HepG2 (cell line): ENCODE measurements around the gene XPO5. TPM values are rescaled to one million over a fixed set of nuclear protein-coding genes. Genes with fewer than 3 reads are reported as not detected.

Source experiments
- ATF4 ChIP-seq, 2 experiments: fragments of 450-650 bp in 1 of 2; sonication (generic) in 1 of 2; formaldehyde crosslinking; IDR thresholded peaks; 2 replicates each; pipeline versions ENCODE4 v1.5.0 to v1.8.0; 2020 to 2022; ENCODE audit warnings: mild to moderate bottlenecking in 1 of 2, missing genetic modification reagents in 1 of 2
- BCL3 ChIP-seq: sonication (generic); formaldehyde crosslinking; IDR thresholded peaks from 2 replicates; pipeline ENCODE4 v1.5.1; 2020; ENCODE audit warnings: mild to moderate bottlenecking, missing genetic modification reagents, moderate library complexity
- CSRNP1 ChIP-seq: sonication (generic); formaldehyde crosslinking; IDR thresholded peaks from 2 replicates; pipeline ENCODE4 v1.8.1; 2023; ENCODE audit warnings: mild to moderate bottlenecking, missing genetic modification reagents
- EEA1 ChIP-seq: sonication (generic); formaldehyde crosslinking; IDR thresholded peaks from 2 replicates; pipeline ENCODE4 v1.5.1; 2020; ENCODE audit warnings: mild to moderate bottlenecking, missing genetic modification reagents, borderline replicate concordance
- FOXA1 ChIP-seq, 2 experiments: fragments of 450-650 bp in 1 of 2; sonication (generic) in 1 of 2; formaldehyde crosslinking in 1 of 2; IDR thresholded peaks; 2 replicates each; pipeline versions ENCODE4 v1.4.0 to v1.6.1; 2016 to 2020; ENCODE audit warnings: missing genetic modification reagents in 1 of 2
- FOXK1 ChIP-seq: sonication (generic); formaldehyde crosslinking; IDR thresholded peaks from 2 replicates; pipeline ENCODE4 v1.4.0; 2020; ENCODE audit warnings: low read depth, missing genetic modification reagents, borderline replicate concordance
- GPN1 ChIP-seq: sonication (generic); formaldehyde crosslinking; IDR thresholded peaks from 2 replicates; pipeline ENCODE4 v1.5.1; 2020; ENCODE audit warnings: missing genetic modification reagents, borderline replicate concordance
- HOXA9 ChIP-seq: sonication (generic); formaldehyde crosslinking; IDR thresholded peaks from 2 replicates; pipeline ENCODE4 v1.8.1; 2022; ENCODE audit warnings: missing genetic modification reagents, mild to moderate bottlenecking, moderate library complexity, borderline replicate concordance
- LBX2 ChIP-seq: sonication (generic); formaldehyde crosslinking; IDR thresholded peaks from 2 replicates; pipeline ENCODE4 v1.5.0; 2020; ENCODE audit warnings: missing genetic modification reagents, mild to moderate bottlenecking, borderline replicate concordance
- MED1 ChIP-seq: sonication (generic); formaldehyde crosslinking; IDR thresholded peaks from 2 replicates; pipeline ENCODE4 v1.4.0; 2020; ENCODE audit warnings: missing genetic modification reagents
- MEF2D ChIP-seq: sonication (generic); formaldehyde crosslinking; IDR thresholded peaks from 2 replicates; pipeline ENCODE4 v1.5.1; 2020; ENCODE audit warnings: mild to moderate bottlenecking, missing genetic modification reagents
- MLX ChIP-seq: IDR thresholded peaks from 2 replicates; pipeline ENCODE4 v1.6.1; 2016
- PLRG1 ChIP-seq: fragments of 450-650 bp; conservative IDR thresholded peaks from 2 replicates; pipeline ENCODE4 v1.6.1; 2016
- RFX1 ChIP-seq: fragments of 450-650 bp; IDR thresholded peaks from 2 replicates; pipeline ENCODE4 v1.6.1; 2017
- TERF1 ChIP-seq: sonication (generic); formaldehyde crosslinking; IDR thresholded peaks from 2 replicates; pipeline ENCODE4 v1.8.0; 2022; ENCODE audit warnings: mild to moderate bottlenecking, missing genetic modification reagents, moderate library complexity
- ZGPAT ChIP-seq: IDR thresholded peaks from 2 replicates; pipeline ENCODE4 v1.6.1; 2016; ENCODE audit warnings: mild to moderate bottlenecking
- ZMYM4 ChIP-seq: sonication (generic); formaldehyde crosslinking; IDR thresholded peaks from 2 replicates; pipeline ENCODE4 v1.8.1; 2023; ENCODE audit warnings: mild to moderate bottlenecking, missing genetic modification reagents
- ZNF282 ChIP-seq: fragments of 450-650 bp; IDR thresholded peaks from 2 replicates; pipeline ENCODE4 v1.6.1; 2018; ENCODE audit not compliant: partially characterized antibody
- ZNF30 ChIP-seq: sonication (generic); formaldehyde crosslinking; IDR thresholded peaks from 2 replicates; pipeline ENCODE4 v1.5.0; 2020; ENCODE audit warnings: mild to moderate bottlenecking, missing genetic modification reagents
- ZNF569 ChIP-seq: sonication (generic); formaldehyde crosslinking; IDR thresholded peaks from 2 replicates; pipeline ENCODE4 v1.5.0; 2020; ENCODE audit warnings: mild to moderate bottlenecking, missing genetic modification reagents, moderate library complexity, borderline replicate concordance
- ZNF598 ChIP-seq: sonication (generic); formaldehyde crosslinking; IDR thresholded peaks from 2 replicates; pipeline ENCODE4 v1.5.1; 2020; ENCODE audit warnings: mild to moderate bottlenecking, missing genetic modification reagents, borderline replicate concordance
- ZNF737 ChIP-seq: sonication (generic); formaldehyde crosslinking; IDR thresholded peaks from 2 replicates; pipeline ENCODE4 v1.5.0; 2020; ENCODE audit warnings: missing genetic modification reagents, mild to moderate bottlenecking, borderline replicate concordance
- ZNF746 ChIP-seq: sonication (generic); formaldehyde crosslinking; IDR thresholded peaks from 2 replicates; pipeline ENCODE4 v1.8.0; 2022; ENCODE audit warnings: mild to moderate bottlenecking, missing genetic modification reagents
- polyA plus RNA-seq, 8 experiments: library from polyadenylated mRNA; depleted of rRNA in 3 of 8; stranded (reverse) in 7 of 8; unstranded in 1 of 8; fragments of >200 nt; fragmentation: Illumina TruSeq in 4 of 8; extraction: Trizol in 4 of 8; gene quantifications; 2 replicates each; pipeline versions ENCODE4 v1.2.1 to v1.2.3, GENCODE V29; 2011 to 2016; ENCODE audit warnings: low read depth in 4 of 8, missing spikeins in 1 of 8, mixed read lengths in 1 of 8; ENCODE audit not compliant: insufficient read depth in 1 of 8
- total RNA-seq, 5 experiments: library from RNA; depleted of rRNA; stranded (reverse); fragments of >200 nt; fragmentation: Illumina TruSeq; extraction: Trizol; gene quantifications; 2 replicates each; pipeline ENCODE4 v1.2.3, GENCODE V29; 2016; ENCODE audit warnings: low read depth in 1 of 5

XPO5 gene
- total and polyA plus RNA-seq, 2 of the 13 experiments (the other 11 are each of a cell fraction or from before 2014, with no cell fraction given) = 52.2 to 68.0 TPM

- TF ChIP-seq MLX (CRISPR knock-in tag) (no peak), ZNF282 (no peak), ATF4 (CRISPR knock-in tag; IDR thresholded peaks at IDR 0.05) (no peak), MED1 (peak; percentile 91), HOXA9 (no peak), RFX1 (no peak), FOXA1 (IDR thresholded peaks at IDR 0.05) (no peak), FOXA1 (CRISPR knock-in tag; IDR thresholded peaks at IDR 0.05) (no peak), FOXK1 (CRISPR knock-in tag) (peak; percentile 82; the same call in 1 of the 2 replicates), EEA1 (CRISPR knock-in tag) (no peak), LBX2 (CRISPR knock-in tag) (no peak), ZGPAT (CRISPR knock-in tag) (peak; percentile 51; the same call in 1 of the 2 replicates), TERF1 (CRISPR knock-in tag) (no peak), ZNF569 (no peak), BCL3 (CRISPR knock-in tag) (0 out of 2 replicates have a peak, but pooled peaks have one; percentile 56), ZNF737 (no peak), MEF2D (CRISPR knock-in tag) (peak; percentile 87), ZNF598 (no peak), CSRNP1 (no peak), ZNF30 (CRISPR knock-in tag) (no peak), ZMYM4 (CRISPR knock-in tag) (no peak), PLRG1 (no peak), GPN1 (CRISPR knock-in tag) (no peak), ZNF746 (CRISPR knock-in tag) (no peak)
Measured at GRCh38 chr6:43488667-43489276, 87.1 kb downstream of the XPO5 start (continued).
